ENCODE data around the gene CEP63. TPM values are rescaled to one million over a fixed set of nuclear protein-coding genes. Genes with fewer than 3 reads are reported as not detected.

CEP63 gene
- polyA plus RNA-seq, 3 donors, result 31.1 to 41.4 (median 32.2) TPM

- no peak for DNase-seq (ENCODE audit: extremely low read depth in 1 of 11, low read depth in 9 of 11, low spot score in 4 of 11)
Observed at GRCh38 chr3:134494495-134494894, 8.6 kb downstream of the CEP63 start.

DNA sequence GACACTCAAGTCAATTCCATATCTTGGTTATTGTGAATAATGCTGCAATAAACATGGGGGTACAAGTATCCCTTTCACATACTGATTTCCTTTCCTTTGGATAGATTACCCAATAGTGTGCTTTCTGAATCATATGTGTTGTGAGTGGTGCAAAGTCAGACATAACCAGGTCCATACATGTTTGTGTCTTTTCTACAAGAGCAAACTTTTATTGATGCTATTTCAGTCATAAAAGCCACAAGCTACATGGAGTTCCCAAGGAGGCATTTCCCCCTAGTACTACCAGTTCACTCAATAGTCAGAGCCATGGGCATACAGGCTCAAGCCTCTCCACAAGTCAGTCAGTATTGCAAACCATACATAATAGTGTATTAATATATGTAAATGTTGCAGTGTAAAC is 10.1 kb downstream of the CEP63 start:
- DNase-seq (ENCODE audit: extremely low read depth in 1 of 11, low read depth in 9 of 11, low spot score in 4 of 11), result no peak

DNA sequence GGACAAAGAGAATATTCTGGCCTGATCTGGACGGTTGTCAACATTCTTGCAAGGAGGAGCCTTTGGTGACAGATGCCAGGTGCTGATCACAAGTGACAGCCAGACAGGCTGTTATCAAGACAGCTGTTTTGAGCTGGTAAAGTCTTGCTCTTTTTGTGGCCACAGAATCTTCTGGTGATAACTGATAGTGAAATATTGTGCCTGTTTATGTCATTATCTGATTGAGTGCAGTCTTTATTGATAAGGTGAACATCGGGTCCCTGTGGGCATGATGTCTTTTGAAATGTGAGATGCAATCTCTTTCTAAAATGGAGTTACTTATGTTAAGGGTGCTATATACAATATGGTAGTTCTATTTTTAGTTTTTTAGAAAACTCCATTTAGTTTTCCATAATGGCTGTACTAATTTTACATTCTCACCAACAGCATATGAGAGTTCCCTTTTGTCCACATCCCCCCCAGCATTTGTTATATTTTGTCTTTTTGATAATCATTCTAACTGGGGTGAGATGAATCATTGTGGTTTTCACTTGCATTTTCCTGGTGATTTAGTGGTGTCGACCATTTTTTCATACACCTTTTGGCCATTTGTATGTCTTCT is 10.7 kb downstream of the CEP63 start:
- DNase-seq (ENCODE audit: extremely low read depth in 1 of 11, low read depth in 9 of 11, low spot score in 4 of 11), result no peak

DNA sequence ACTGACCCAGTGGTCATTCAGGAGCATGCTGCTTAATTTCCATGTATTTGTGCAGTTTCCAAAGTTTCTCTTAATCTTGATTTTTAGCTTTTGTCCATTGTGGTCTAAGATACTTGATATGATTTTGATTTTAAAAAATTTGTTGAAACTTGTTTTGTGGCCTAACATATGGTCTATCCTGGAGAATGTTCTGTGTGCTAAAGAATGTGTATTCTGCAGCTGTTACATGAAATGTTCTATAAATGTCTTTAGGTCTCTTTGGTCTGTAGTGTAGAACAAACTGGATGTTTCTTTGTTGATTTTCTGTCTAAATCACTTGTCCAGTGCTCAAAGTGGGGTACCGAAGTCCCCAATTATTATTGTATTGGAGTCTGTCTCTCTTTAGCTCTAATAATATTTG is 17.4 kb downstream of the CEP63 start:
- no peak for DNase-seq (ENCODE audit: extremely low read depth in 1 of 11, low read depth in 9 of 11, low spot score in 4 of 11)

DNA sequence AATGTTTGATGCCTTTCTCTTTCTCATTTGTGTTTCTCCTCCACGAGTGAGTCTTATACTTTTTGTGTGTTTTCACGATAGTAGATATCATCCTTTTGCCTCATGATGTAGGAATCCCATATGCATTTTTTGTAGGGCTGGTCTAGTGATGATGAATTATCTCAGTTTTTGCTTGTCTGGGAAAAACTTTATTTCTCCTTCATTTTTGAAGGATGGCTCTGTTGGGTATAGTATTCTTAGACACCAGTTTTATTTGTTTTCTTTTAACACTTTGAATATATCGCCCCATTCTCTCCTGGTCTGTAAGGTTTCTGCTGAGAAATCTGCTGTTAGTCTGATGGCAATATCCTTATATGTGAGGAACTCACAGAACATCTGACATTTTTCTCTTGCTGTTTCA is 18.3 kb downstream of the CEP63 start:
- no peak for DNase-seq (ENCODE audit: extremely low read depth in 1 of 11, low read depth in 9 of 11, low spot score in 4 of 11)

DNA sequence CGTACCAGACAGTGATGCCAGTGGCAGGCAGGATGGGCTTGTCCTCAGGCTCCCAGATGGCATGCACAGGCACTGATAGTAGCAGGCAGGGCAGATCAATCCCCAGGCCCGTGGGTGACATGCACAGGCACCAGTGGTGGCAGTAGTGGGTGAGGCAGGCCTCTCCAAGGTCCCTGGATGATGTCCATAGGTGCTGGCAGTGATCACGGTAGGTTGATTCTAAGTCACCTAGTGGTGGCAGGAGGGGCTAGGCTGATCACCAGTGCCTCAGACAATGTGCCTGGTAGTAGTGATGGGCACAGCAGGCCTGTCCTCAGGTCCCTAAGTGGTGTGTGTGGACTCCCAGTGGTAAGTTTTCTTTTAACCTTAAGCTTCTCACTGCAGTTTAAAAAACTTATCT is 19.6 kb downstream of the CEP63 start:
- DNase-seq (ENCODE audit: extremely low read depth in 1 of 11, low read depth in 9 of 11, low spot score in 4 of 11), result no peak

- DNase-seq (ENCODE audit: extremely low read depth in 1 of 11, low read depth in 9 of 11, low spot score in 4 of 11), result no peak
Observed at GRCh38 chr3:134511500-134511899, 25.6 kb downstream of the CEP63 start.

- DNase-seq (ENCODE audit: extremely low read depth in 1 of 11, low read depth in 9 of 11, low spot score in 4 of 11), result peak in 2 of 11 donors; percentile 2 to 6
Observed at GRCh38 chr3:134516905-134517304, 31.0 kb downstream of the CEP63 start.

- no peak for DNase-seq (ENCODE audit: extremely low read depth in 1 of 11, low read depth in 9 of 11, low spot score in 4 of 11)
Observed at GRCh38 chr3:134517791-134518190, 31.9 kb downstream of the CEP63 start.

- DNase-seq (ENCODE audit: extremely low read depth in 1 of 11, low read depth in 9 of 11, low spot score in 4 of 11), result no peak
Observed at GRCh38 chr3:134522541-134522940, 36.7 kb downstream of the CEP63 start.

GRCh38 chr3:134525293-134525692 is 39.4 kb downstream of the CEP63 start:
- DNase-seq (ENCODE audit: extremely low read depth in 1 of 11, low read depth in 9 of 11, low spot score in 4 of 11), result no peak

DNA sequence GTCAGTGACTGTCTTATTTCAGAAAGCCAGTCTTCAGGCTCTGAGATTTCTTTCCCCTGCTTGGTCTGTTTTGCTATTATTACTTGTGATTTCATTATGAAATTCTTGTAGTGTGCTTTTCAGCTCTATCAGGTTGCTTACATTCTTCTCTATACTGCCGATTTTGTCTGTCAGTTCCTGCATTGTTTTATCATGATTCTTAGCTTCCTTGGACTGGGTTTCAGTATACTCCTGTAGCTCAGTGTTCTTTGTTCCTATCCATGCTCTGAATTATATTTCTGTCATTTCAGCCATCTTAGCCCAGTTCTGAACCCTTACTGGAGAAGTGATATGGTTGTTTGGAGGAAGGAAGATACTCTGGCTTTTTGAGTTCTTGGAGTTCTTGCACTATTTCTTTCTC is 40.5 kb downstream of the CEP63 start:
- DNase-seq (ENCODE audit: extremely low read depth in 1 of 11, low read depth in 9 of 11, low spot score in 4 of 11), result no peak

DNA sequence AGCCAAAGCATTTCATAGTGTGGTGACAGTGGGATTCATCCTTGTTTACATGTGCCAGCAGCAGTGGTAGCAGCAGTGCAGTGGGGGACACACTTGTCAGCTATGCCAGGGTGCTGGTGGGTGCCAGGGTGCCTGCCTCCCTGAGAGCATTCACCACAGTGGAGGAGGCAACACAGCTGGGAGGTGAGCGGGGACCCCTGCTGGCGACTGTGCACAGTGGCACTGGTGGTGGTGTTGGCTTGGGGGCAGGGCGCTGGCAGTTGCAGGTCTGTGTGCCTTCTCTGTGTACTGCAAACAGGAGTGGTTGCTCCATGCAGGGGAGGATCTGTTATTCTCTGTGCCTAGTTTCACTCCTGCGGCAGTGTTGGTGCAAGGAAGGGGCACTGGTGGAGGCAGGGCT is 41.2 kb downstream of the CEP63 start:
- no peak for DNase-seq (ENCODE audit: extremely low read depth in 1 of 11, low read depth in 9 of 11, low spot score in 4 of 11)

- DNase-seq (ENCODE audit: extremely low read depth in 1 of 11, low read depth in 9 of 11, low spot score in 4 of 11), result no peak
Observed at GRCh38 chr3:134527538-134528186, 41.8 kb downstream of the CEP63 start.

- DNase-seq (ENCODE audit: extremely low read depth in 1 of 11, low read depth in 9 of 11, low spot score in 4 of 11), result no peak
Observed at GRCh38 chr3:134533493-134533892, 47.6 kb downstream of the CEP63 start.

GRCh38 chr3:134535186-134535970 is 49.5 kb downstream of the CEP63 start:
- no peak for DNase-seq (ENCODE audit: extremely low read depth in 1 of 11, low read depth in 9 of 11, low spot score in 4 of 11)

DNA sequence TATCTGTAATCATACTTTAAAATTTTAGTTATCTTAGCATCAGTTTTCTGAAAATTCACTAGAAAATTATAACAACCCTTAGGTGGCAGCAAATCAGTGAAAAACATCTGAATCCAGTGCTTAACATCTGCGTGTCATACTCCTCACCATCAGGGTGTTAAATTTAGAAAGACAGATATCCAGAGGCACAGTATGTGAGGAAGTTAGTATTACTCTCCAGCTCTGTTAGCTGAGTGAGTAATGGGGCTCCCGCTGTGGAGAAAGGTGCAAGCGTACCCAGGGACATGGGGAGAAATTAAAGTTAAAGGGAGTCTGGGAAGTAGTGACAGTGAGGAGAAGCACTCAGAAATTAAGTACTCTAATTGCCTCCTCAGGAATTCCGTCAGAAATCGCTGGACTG is 50.9 kb downstream of the CEP63 start:
- DNase-seq (ENCODE audit: extremely low read depth in 1 of 11, low read depth in 9 of 11, low spot score in 4 of 11), result no peak

GRCh38 chr3:134542287-134542958 is 56.6 kb downstream of the CEP63 start:
- DNase-seq (ENCODE audit: extremely low read depth in 1 of 11, low read depth in 9 of 11, low spot score in 4 of 11), result no peak

GRCh38 chr3:134543113-134543512 is 57.3 kb downstream of the CEP63 start:
- DNase-seq (ENCODE audit: extremely low read depth in 1 of 11, low read depth in 9 of 11, low spot score in 4 of 11), result no peak

GRCh38 chr3:134544316-134544715 is 58.5 kb downstream of the CEP63 start:
- DNase-seq (ENCODE audit: extremely low read depth in 1 of 11, low read depth in 9 of 11, low spot score in 4 of 11), result no peak

All from renal cortex interstitium (tissue), 11 donors.